ENCODE measurements around the gene ARAP3. TPM values are rescaled to one million over a fixed set of nuclear protein-coding genes. Genes with fewer than 3 reads are reported as not detected.
A peak's percentile ranks its signal among the peaks of the same experiment; 100 is the strongest.

ARAP3 gene
- total RNA-seq, 2 donors from 2014 or later: 5.6 to 12.5 TPM

- Histone ChIP-seq H3K4me3 (peak overlapping the region; percentile 75 to 79), H3K36me3 (no peaks in the 10 kb centered on the region), H3K27ac (peak overlapping the region in 1 of 2 donors; percentile 74), H3K4me1 (peaks cover 0 to 35% of the 10 kb centered on the region in 2 donors), H3K27me3 (no peaks in the 10 kb centered on the region), H3K9me3 (no peaks in the 10 kb centered on the region)
- DNase-seq (ENCODE audit: low spot score): no peak
- peak in 1 of 2 donors; percentile 37 for TF ChIP-seq CTCF (IDR thresholded peaks at IDR 0.05)
Measured at GRCh38 chr5:141637767-141638419, 44.1 kb downstream of the ARAP3 start.

- no peak for DNase-seq (ENCODE audit: low spot score)
- Histone ChIP-seq H3K27ac (peak overlapping the region; percentile 29 to 74), H3K36me3 (no peaks in the 10 kb centered on the region), H3K27me3 (no peaks in the 10 kb centered on the region), H3K9me3 (no peaks in the 10 kb centered on the region), H3K4me3 (peak overlapping the region; percentile 75 to 79), H3K4me1 (peaks cover 0 to 35% of the 10 kb centered on the region in 2 donors)
- TF ChIP-seq CTCF (IDR thresholded peaks at IDR 0.05): no peak
Measured at GRCh38 chr5:141637123-141637766, 44.8 kb downstream of the ARAP3 start.

DNA sequence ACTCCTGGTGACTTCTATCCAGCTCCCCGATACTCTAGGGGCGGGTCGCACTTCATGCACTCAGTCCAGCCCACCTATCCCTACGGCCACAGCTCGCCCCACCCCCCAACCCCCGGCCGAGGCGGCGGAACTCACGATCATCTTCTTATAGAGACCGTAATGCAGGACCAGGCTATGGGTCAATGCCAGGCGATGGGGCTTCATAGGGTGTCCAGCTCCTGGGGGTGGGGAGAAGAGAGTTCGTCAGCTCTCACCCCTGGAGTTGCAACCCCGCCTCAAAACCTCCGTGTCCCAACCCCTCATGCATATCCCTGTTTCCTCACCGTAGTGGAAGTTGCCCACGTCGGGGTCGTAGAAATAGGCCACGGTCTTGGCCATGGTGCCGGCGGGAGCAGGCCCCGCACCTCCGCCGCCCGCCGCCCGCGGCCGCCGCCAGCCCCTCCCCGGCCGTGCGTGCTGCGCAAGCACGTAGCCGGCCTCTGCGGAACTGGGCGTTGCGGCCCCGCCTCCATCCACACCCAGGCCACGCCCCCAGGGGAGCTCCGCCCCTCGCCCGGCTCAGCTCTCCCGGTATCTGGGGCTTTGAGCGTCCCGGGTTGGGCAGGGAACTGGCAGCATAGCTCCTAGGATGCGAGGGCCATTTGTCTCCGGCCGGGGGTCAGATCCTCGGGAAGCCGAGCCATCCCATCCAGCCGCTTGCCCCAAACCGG lies 45.5 kb downstream of the ARAP3 start, which contains the start of the genes HDAC3 and RELL2:
Gene HDAC3, minus strand, starts transcription at position 437 of the 710 bp plus-strand sequence. Its CDS starts 59 bp downstream, at position 378.
Gene RELL2, plus strand, starts transcription at position 585 of the 710 bp plus-strand sequence. CDS start 1,229 bp downstream, outside the sequence.
- peaks cover under 1% of the 10 kb centered on the region for H3K36me3 ChIP-seq
- H3K27me3 ChIP-seq: no peaks in the 10 kb centered on the region
- peaks cover 0 to 35% of the 10 kb centered on the region in 2 donors for H3K4me1 ChIP-seq
- no peak for TF ChIP-seq CTCF (IDR thresholded peaks at IDR 0.05)
- H3K4me3 ChIP-seq: peak within 1 kb of the TSS; percentile 75 to 79
- peak within 1 kb of the TSS; percentile 74 for H3K27ac ChIP-seq
- peak; percentile 89 for DNase-seq (ENCODE audit: low spot score)
- no peaks in the 10 kb centered on the region for H3K9me3 ChIP-seq

- peaks cover 0 to 35% of the 10 kb centered on the region in 2 donors for H3K4me1 ChIP-seq
- H3K4me3 ChIP-seq: peak overlapping the region; percentile 75 to 79
- peaks cover 6% of the 10 kb centered on the region for H3K36me3 ChIP-seq
- no peaks in the 10 kb centered on the region for H3K9me3 ChIP-seq
- H3K27me3 ChIP-seq: no peaks in the 10 kb centered on the region
- TF ChIP-seq CTCF (IDR thresholded peaks at IDR 0.05): no peak
- no peak for DNase-seq (ENCODE audit: low spot score)
- peak overlapping the region; percentile 74 for H3K27ac ChIP-seq
Measured at GRCh38 chr5:141636106-141636412, 46.0 kb downstream of the ARAP3 start.

DNA sequence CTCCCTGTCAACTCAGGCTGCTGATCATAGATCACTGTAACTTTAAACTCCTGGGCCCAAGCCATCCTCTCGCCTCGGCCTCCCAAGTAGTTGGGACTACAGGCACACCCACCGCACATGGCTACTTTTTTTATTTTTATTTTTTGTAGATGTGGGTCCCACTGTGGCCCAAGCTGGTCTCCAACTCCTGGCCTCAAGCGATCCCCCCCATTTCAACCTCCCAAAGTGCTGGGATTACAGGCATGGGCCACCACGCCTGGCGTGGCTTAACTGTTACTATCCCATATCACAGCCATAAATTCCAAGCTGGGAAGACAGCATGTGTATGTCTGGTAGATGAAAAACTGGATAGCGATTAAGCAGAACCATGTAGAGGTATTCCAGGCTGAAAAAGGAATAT lies 46.4 kb downstream of the ARAP3 start:
- H3K27me3 ChIP-seq: no peaks in the 10 kb centered on the region
- H3K4me1 ChIP-seq: peaks cover 0 to 35% of the 10 kb centered on the region in 2 donors
- H3K36me3 ChIP-seq: peaks cover 6% of the 10 kb centered on the region
- H3K27ac ChIP-seq: no peak overlapping the region
- no peak for TF ChIP-seq CTCF (IDR thresholded peaks at IDR 0.05)
- H3K9me3 ChIP-seq: no peaks in the 10 kb centered on the region
- peak overlapping the region; percentile 75 to 79 for H3K4me3 ChIP-seq
- DNase-seq (ENCODE audit: low spot score): no peak
